HepG2 (cell line): ENCODE results near the gene SIAH2. TPM values are rescaled to one million over a fixed set of nuclear protein-coding genes. Genes with fewer than 3 reads are reported as not detected.

Experiments used
- AKNA ChIP-seq: sonication (generic); formaldehyde crosslinking; IDR thresholded peaks from 2 replicates; pipeline ENCODE4 v1.4.0; 2020; ENCODE audit warnings: missing genetic modification reagents, borderline replicate concordance
- ASH2L ChIP-seq: fragments of 300-600, 200-600 bp; sonication (generic); IDR thresholded peaks from 2 replicates; pipeline ENCODE4 v1.7.0; 2017; ENCODE audit warnings: low read depth, mild to moderate bottlenecking, moderate library complexity, mixed read lengths, low read length; ENCODE audit not compliant: insufficient read length
- CENPBD1 ChIP-seq: sonication (generic); formaldehyde crosslinking; IDR thresholded peaks from 2 replicates; pipeline ENCODE4 v1.8.0; 2022; ENCODE audit warnings: missing genetic modification reagents, low read depth, mild to moderate bottlenecking, borderline replicate concordance
- FOSL2 ChIP-seq: sonication (generic); formaldehyde crosslinking; IDR thresholded peaks from 2 replicates; pipeline ENCODE4 v1.4.0; 2020; ENCODE audit warnings: missing genetic modification reagents
- GATAD2A ChIP-seq: IDR thresholded peaks from 2 replicates; pipeline ENCODE4 v1.6.1; 2016
- HIC2 ChIP-seq: sonication (generic); formaldehyde crosslinking; IDR thresholded peaks from 2 replicates; pipeline ENCODE4 v1.9.0; 2022; ENCODE audit warnings: low read depth, missing genetic modification reagents
- MTA3 ChIP-seq: sonication (generic); formaldehyde crosslinking; IDR thresholded peaks from 2 replicates; pipeline ENCODE4 v1.4.0; 2020; ENCODE audit warnings: missing genetic modification reagents
- MYC ChIP-seq: sonication (generic); formaldehyde crosslinking; IDR thresholded peaks from 2 replicates; pipeline ENCODE4 v1.9.0; 2021; ENCODE audit warnings: missing genetic modification reagents, borderline replicate concordance
- PAX8 ChIP-seq: sonication (generic); formaldehyde crosslinking; IDR thresholded peaks from 2 replicates; pipeline ENCODE4 v1.8.0; 2022; ENCODE audit warnings: mild to moderate bottlenecking, missing genetic modification reagents, borderline replicate concordance
- RAD21 ChIP-seq: fragments of 450-650 bp; formaldehyde crosslinking; IDR thresholded peaks from 2 replicates; pipeline ENCODE4 v1.5.0; 2020; ENCODE audit warnings: mild to moderate bottlenecking
- REXO4 ChIP-seq: sonication (generic); formaldehyde crosslinking; IDR thresholded peaks from 2 replicates; pipeline ENCODE4 v1.8.0; 2022; ENCODE audit warnings: missing genetic modification reagents, mild to moderate bottlenecking, borderline replicate concordance
- SALL1 ChIP-seq: sonication (generic); formaldehyde crosslinking; IDR thresholded peaks from 2 replicates; pipeline ENCODE4 v1.8.0; 2022; ENCODE audit warnings: mild to moderate bottlenecking, missing genetic modification reagents
- SALL2 ChIP-seq: sonication (generic); formaldehyde crosslinking; IDR thresholded peaks from 2 replicates; pipeline ENCODE4 v1.8.1; 2023; ENCODE audit warnings: mild to moderate bottlenecking, missing genetic modification reagents, inconsistent platforms
- SOX13 ChIP-seq, 3 experiments: fragments of 450-650 bp in 1 of 3; sonication (generic) in 1 of 3; formaldehyde crosslinking in 1 of 3; IDR thresholded peaks in 2 of 3; conservative IDR thresholded peaks in 1 of 3; 2 replicates each; pipeline versions ENCODE4 v1.5.0 to v1.6.1; 2016 to 2020; ENCODE audit warnings: antibody characterized with exemption in 1 of 3, mild to moderate bottlenecking in 1 of 3, missing compliant biosample characterization in 1 of 3, missing genetic modification reagents in 1 of 3, moderate library complexity in 1 of 3
- THRA ChIP-seq: sonication (generic); formaldehyde crosslinking; IDR thresholded peaks from 2 replicates; pipeline ENCODE4 v1.4.0; 2020; ENCODE audit warnings: missing genetic modification reagents, borderline replicate concordance
- ZKSCAN8 ChIP-seq: IDR thresholded peaks from 2 replicates; pipeline ENCODE4 v1.6.1; 2016; ENCODE audit warnings: borderline replicate concordance, missing genetic modification reagents, missing compliant biosample characterization
- ZNF20 ChIP-seq: sonication (generic); formaldehyde crosslinking; IDR thresholded peaks from 2 replicates; pipeline ENCODE4 v1.4.0; 2020; ENCODE audit warnings: mild to moderate bottlenecking, moderate library complexity, missing genetic modification reagents
- ZNF260 ChIP-seq: sonication (generic); formaldehyde crosslinking; IDR thresholded peaks from 2 replicates; pipeline ENCODE4 v1.4.0; 2020; ENCODE audit warnings: missing genetic modification reagents, low read depth, mild to moderate bottlenecking, borderline replicate concordance
- ZNF550 ChIP-seq: sonication (generic); formaldehyde crosslinking; IDR thresholded peaks from 2 replicates; pipeline ENCODE4 v1.4.0; 2020; ENCODE audit warnings: mild to moderate bottlenecking, missing genetic modification reagents, borderline replicate concordance
- ZNF747 ChIP-seq: sonication (generic); formaldehyde crosslinking; IDR thresholded peaks from 2 replicates; pipeline ENCODE4 v1.8.1; 2023; ENCODE audit warnings: missing genetic modification reagents, mild to moderate bottlenecking, borderline replicate concordance
- polyA plus RNA-seq, 8 experiments: library from polyadenylated mRNA; depleted of rRNA in 3 of 8; stranded (reverse) in 7 of 8; unstranded in 1 of 8; fragments of >200 nt; fragmentation: Illumina TruSeq in 4 of 8; extraction: Trizol in 4 of 8; gene quantifications; 2 replicates each; pipeline versions ENCODE4 v1.2.1 to v1.2.3, GENCODE V29; 2011 to 2016; ENCODE audit warnings: low read depth in 4 of 8, missing spikeins in 1 of 8, mixed read lengths in 1 of 8; ENCODE audit not compliant: insufficient read depth in 1 of 8
- total RNA-seq, 5 experiments: library from RNA; depleted of rRNA; stranded (reverse); fragments of >200 nt; fragmentation: Illumina TruSeq; extraction: Trizol; gene quantifications; 2 replicates each; pipeline ENCODE4 v1.2.3, GENCODE V29; 2016; ENCODE audit warnings: low read depth in 1 of 5

SIAH2 gene
- total and polyA plus RNA-seq, 2 of the 13 experiments (the other 11 are each of a cell fraction or from before 2014, with no cell fraction given), result 71.8 to 117 TPM

GRCh38 chr3:150737874-150738679 lies 24.9 kb downstream of the SIAH2 start (continued):
- TF ChIP-seq THRA (CRISPR knock-in tag) (no peak; the same call in 1 of the 2 replicates), ASH2L (peak; percentile 89), ZNF20 (no peak), CENPBD1 (CRISPR knock-in tag) (no peak), FOSL2 (peak; percentile 98), MTA3 (CRISPR knock-in tag) (no peak), PAX8 (CRISPR knock-in tag) (no peak), GATAD2A (0 out of 2 replicates have a peak, but pooled peaks have one; percentile 61), ZNF747 (CRISPR knock-in tag) (no peak), MYC (no peak), SOX13 (IDR thresholded peaks at IDR 0.05) (no peak), SOX13 (CRISPR knock-in tag; conservative IDR thresholded peaks at IDR 0.05 in 1 of 2, IDR thresholded peaks at IDR 0.05 in 1 of 2) (peak in 1 of 2 experiments; percentile 69; a peak in 1 of 4 replicates), ZNF550 (CRISPR knock-in tag) (no peak), SALL2 (no peak), RAD21 (CRISPR knock-in tag) (0 out of 2 replicates have a peak, but pooled peaks have one; percentile 12), ZKSCAN8 (CRISPR knock-in tag) (no peak), HIC2 (CRISPR knock-in tag) (0 out of 2 replicates have a peak, but pooled peaks have one; percentile 36), REXO4 (CRISPR knock-in tag) (no peak), AKNA (no peak), SALL1 (peak; percentile 90), ZNF260 (no peak)
